Measurements from ENCODE around the gene SPON2. TPM values are rescaled to one million over a fixed set of nuclear protein-coding genes. Genes with fewer than 3 reads are reported as not detected.

Gene SPON2
- polyA plus RNA-seq, 2 of the 4 experiments (the other 2 are of a cell fraction) = 0.12 to 0.54 TPM

DNA sequence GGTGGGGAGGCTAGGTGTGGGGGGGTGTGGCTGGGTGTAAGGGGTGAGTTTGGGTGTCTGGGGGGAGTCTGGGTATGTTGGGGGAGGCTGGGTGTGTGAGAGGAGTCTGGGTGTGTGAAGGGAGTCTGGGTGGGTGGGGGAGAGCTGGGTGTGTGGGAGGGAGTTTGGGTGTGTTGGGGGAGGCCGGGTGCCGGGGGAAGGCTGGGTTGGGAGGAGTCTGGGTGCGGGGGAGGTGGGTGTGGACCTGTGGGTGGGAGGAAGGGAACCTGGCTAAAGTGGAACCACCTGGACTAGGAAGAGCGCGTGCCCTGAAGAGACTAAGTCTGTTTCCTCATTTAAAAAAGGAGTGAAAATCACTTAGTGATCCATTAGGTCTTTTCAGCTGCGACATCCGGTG lies 18.3 kb downstream of the SPON2 start:
- Histone ChIP-seq H3K9me3 (no peaks in the 10 kb centered on the region), H3K27ac (no peak overlapping the region), H3K4me3 (no peak overlapping the region), H3K4me1 (no peaks in the 10 kb centered on the region), H3K4me2 (no peak overlapping the region)
- no peak for DNase-seq (ENCODE audit: low read depth in 1 of 2, low spot score in 1 of 2)
- ChIA-PET CTCF (interaction anchor here (1.1 kb wide), 1 partner anchor 12 kb away, joined by 3 read pairs; no protein-coding TSS in a partner anchor), POLR2A (no interaction called here)
- 89% methylated on average over 4 of the region's 7 CpGs for WGBS (ENCODE audit: missing lambda C conversion rate)
- no peak for ATAC-seq
- TF ChIP-seq RARB (CRISPR knock-in tag; IDR thresholded peaks at IDR 0.05) = no peak
- TF ChIP-seq, protein P1, sequence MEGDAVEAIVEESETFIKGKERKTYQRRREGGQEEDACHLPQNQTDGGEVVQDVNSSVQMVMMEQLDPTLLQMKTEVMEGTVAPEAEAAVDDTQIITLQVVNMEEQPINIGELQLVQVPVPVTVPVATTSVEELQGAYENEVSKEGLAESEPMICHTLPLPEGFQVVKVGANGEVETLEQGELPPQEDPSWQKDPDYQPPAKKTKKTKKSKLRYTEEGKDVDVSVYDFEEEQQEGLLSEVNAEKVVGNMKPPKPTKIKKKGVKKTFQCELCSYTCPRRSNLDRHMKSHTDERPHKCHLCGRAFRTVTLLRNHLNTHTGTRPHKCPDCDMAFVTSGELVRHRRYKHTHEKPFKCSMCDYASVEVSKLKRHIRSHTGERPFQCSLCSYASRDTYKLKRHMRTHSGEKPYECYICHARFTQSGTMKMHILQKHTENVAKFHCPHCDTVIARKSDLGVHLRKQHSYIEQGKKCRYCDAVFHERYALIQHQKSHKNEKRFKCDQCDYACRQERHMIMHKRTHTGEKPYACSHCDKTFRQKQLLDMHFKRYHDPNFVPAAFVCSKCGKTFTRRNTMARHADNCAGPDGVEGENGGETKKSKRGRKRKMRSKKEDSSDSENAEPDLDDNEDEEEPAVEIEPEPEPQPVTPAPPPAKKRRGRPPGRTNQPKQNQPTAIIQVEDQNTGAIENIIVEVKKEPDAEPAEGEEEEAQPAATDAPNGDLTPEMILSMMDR (IDR thresholded peaks at IDR 0.05) = no peak
- no peak for TF ChIP-seq MYC (IDR thresholded peaks at IDR 0.05; ENCODE audit: borderline replicate concordance, low read length)
- no peak for TF ChIP-seq TFCP2L1 (CRISPR knock-in tag; IDR thresholded peaks at IDR 0.05)
- no peak for TF ChIP-seq HEYL (CRISPR knock-in tag; IDR thresholded peaks at IDR 0.05)
- TF ChIP-seq MAZ (IDR thresholded peaks at IDR 0.05; ENCODE audit: borderline replicate concordance, low read depth, low read length) = no peak
- TF ChIP-seq NFE2L2 (conservative IDR thresholded peaks at IDR 0.05; ENCODE audit: low read length) = no peak
- TF ChIP-seq RFX5 (IDR thresholded peaks at IDR 0.05) = no peak
- TF ChIP-seq, protein P2, sequence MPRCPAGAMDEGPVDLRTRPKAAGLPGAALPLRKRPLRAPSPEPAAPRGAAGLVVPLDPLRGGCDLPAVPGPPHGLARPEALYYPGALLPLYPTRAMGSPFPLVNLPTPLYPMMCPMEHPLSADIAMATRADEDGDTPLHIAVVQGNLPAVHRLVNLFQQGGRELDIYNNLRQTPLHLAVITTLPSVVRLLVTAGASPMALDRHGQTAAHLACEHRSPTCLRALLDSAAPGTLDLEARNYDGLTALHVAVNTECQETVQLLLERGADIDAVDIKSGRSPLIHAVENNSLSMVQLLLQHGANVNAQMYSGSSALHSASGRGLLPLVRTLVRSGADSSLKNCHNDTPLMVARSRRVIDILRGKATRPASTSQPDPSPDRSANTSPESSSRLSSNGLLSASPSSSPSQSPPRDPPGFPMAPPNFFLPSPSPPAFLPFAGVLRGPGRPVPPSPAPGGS (IDR thresholded peaks at IDR 0.05) = no peak
- no peak for TF ChIP-seq HDAC2 (IDR thresholded peaks at IDR 0.05)
- no peak for TF ChIP-seq POLR2AphosphoS2 (conservative IDR thresholded peaks at IDR 0.05; ENCODE audit: low read length)
- TF ChIP-seq HMGXB4 (CRISPR knock-in tag; IDR thresholded peaks at IDR 0.05; ENCODE audit: borderline replicate concordance) = no peak
- no peak for TF ChIP-seq RCOR1 (IDR thresholded peaks at IDR 0.05; ENCODE audit: low read depth, low read length)
- TF ChIP-seq HOXA7 (CRISPR knock-in tag; IDR thresholded peaks at IDR 0.05) = no peak
- no peak for TF ChIP-seq ZC3H11A (IDR thresholded peaks at IDR 0.05)
- no peak for TF ChIP-seq EP300 (IDR thresholded peaks at IDR 0.05)
- TF ChIP-seq KDM5A (IDR thresholded peaks at IDR 0.05) = no peak
- TF ChIP-seq POLR2A (IDR thresholded peaks at IDR 0.05; ENCODE audit: low read length) = no peak
- FAIRE-seq = no peak

DNA sequence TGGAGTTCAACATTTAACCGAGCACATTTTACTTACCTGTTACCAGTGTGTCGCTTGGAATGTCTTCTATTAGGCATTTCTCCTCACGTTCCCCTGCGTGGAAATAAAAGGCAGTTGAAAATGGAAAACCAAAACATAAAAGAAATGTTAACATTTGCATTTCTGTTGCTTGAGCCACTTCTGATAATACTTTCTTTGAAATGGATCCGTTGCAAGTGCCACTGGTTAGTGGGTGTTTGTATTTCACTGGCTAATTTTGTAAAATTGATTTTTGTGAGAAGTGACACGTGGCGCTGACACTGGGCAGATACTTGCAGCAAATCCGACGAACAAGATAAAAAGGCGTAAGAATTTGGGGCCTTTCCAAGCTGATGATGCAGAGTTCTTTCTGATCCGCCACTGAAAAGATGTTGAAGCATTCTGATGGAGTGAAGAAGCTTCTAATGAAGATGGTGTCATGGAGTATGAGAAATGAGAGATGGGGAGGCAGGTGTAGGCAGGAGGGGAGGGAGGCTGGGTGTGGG lies 18.8 kb downstream of the SPON2 start:
- Histone ChIP-seq H3K9me3 (no peaks in the 10 kb centered on the region), H3K4me3 (no peak overlapping the region), H3K27ac (no peak overlapping the region), H3K4me2 (no peak overlapping the region), H3K4me1 (no peaks in the 10 kb centered on the region)
- FAIRE-seq (no peak), ATAC-seq (no peak), DNase-seq (ENCODE audit: low read depth in 1 of 2, low spot score in 1 of 2) (no peak)
- CTCF ChIA-PET = interaction anchor here (1.5 kb wide), 1 partner anchor 192 kb away, joined by 3 read pairs; no protein-coding TSS in a partner anchor
- POLR2A ChIA-PET = no interaction called here
- no peak for TF ChIP-seq NPAS2 (CRISPR knock-in tag; IDR thresholded peaks at IDR 0.05; ENCODE audit: borderline replicate concordance)
- no peak for TF ChIP-seq HOXA7 (CRISPR knock-in tag; IDR thresholded peaks at IDR 0.05)
- TF ChIP-seq, protein P1 (IDR thresholded peaks at IDR 0.05) = no peak
- no peak for TF ChIP-seq HDAC2 (IDR thresholded peaks at IDR 0.05)
- no peak for TF ChIP-seq HMGXB4 (CRISPR knock-in tag; IDR thresholded peaks at IDR 0.05; ENCODE audit: borderline replicate concordance)
- TF ChIP-seq FOSL2 (IDR thresholded peaks at IDR 0.05) = no peak
- no peak for TF ChIP-seq FOSL2 (CRISPR knock-in tag; IDR thresholded peaks at IDR 0.05)
- TF ChIP-seq RARB (CRISPR knock-in tag; IDR thresholded peaks at IDR 0.05) = no peak
- no peak for TF ChIP-seq SREBF2 (IDR thresholded peaks at IDR 0.05)
- TF ChIP-seq TP53 (CRISPR knock-in tag; IDR thresholded peaks at IDR 0.05) = no peak
- TF ChIP-seq GATA3 (IDR thresholded peaks at IDR 0.05; ENCODE audit: borderline replicate concordance) = no peak
- no peak for TF ChIP-seq RNF2 (IDR thresholded peaks at IDR 0.05; ENCODE audit: borderline replicate concordance, low read depth)
- no peak for TF ChIP-seq E2F6 (IDR thresholded peaks at IDR 0.05; ENCODE audit: borderline replicate concordance, low read depth)
- no peak for TF ChIP-seq EP300 (IDR thresholded peaks at IDR 0.05)
- TF ChIP-seq NFE2L2 (conservative IDR thresholded peaks at IDR 0.05; ENCODE audit: low read length) = no peak
- TF ChIP-seq TFCP2L1 (CRISPR knock-in tag; IDR thresholded peaks at IDR 0.05) = no peak
- no peak for TF ChIP-seq ZFP36 (IDR thresholded peaks at IDR 0.05; ENCODE audit: borderline replicate concordance, partially characterized antibody)
- TF ChIP-seq JUN (IDR thresholded peaks at IDR 0.05) = no peak
- no peak for TF ChIP-seq HOXB5 (CRISPR knock-in tag; IDR thresholded peaks at IDR 0.05)
- 84% methylated on average over 11 of the region's 11 CpGs for WGBS (ENCODE audit: missing lambda C conversion rate)

All from A549 (cell line).